Measurements from ENCODE around the gene G3BP2. TPM values are rescaled to one million over a fixed set of nuclear protein-coding genes. Genes with fewer than 3 reads are reported as not detected.

G3BP2 gene
- total and polyA plus RNA-seq, 7 donors: 34.8 to 219 (median 142) TPM

DNA sequence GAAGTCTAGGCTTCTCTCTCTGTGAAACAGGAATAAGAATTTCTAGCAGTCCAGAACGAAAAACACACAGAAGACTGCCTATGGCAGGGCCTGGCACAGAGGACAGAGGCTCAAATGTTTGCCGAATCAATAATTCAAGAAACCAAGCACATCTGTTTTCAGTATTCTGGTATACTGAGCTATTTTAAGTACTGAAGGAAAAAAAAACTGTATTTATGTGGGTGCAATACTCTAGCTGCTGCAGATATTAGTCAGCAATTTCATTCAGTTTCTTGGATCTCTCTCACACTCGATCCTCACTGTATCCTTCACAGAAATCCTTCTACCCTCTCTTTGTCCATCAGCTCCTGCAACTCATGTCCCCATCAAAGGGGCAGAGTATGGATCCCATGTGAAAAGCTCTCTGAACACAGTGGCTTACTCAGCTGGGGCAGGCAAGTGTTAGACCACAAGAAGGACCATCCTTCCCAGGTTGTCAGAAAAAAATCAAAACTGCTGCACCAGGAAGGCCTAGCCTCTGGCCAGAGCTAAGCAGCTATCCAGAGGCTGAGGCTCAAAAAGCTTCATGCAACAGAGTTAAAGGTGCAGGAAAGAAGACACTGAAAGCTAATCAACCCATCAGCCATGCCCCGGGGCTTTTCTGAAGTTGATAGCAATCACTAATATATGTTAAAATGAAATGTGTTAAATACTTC lies 42.0 kb upstream of the G3BP2 start:
- TF ChIP-seq CTCF (IDR thresholded peaks at IDR 0.05): no peak
- no peaks in the 10 kb centered on the region for H3K27me3 ChIP-seq (ENCODE audit: insufficient read depth in 3 of 3, low read length in 2 of 3)
- DNase-seq (no peak), ATAC-seq (peak; percentile 8 to 29 (median 22))
- H3K27ac ChIP-seq: peak overlapping the region; percentile 61
- H3K4me3 ChIP-seq: no peak overlapping the region
- peaks cover 37% of the 10 kb centered on the region for H3K4me1 ChIP-seq
- H3K9me3 ChIP-seq: no peaks in the 10 kb centered on the region
- WGBS, 3 donors: 23 to 37% (median 26%) methylated on average over 4 of the region's 4 CpGs
- intact Hi-C loops (cut with DNase I): loop anchor here in 1 of 2 donors (5.0 kb wide), 1 partner anchor 33 kb away; no protein-coding TSS in a partner anchor
- H3K36me3 ChIP-seq (ENCODE audit: insufficient read depth in 1 of 2, low read depth in 1 of 2): peaks cover 0 to 6% of the 10 kb centered on the region in 2 donors

GRCh38 chr4:75714704-75715103 lies 41.5 kb upstream of the G3BP2 start:
- no peak for TF ChIP-seq CTCF (IDR thresholded peaks at IDR 0.05)
- intact Hi-C loops (cut with DNase I): loop anchor here in 1 of 2 donors (5.0 kb wide), 1 partner anchor 32 kb away; no protein-coding TSS in a partner anchor
- peaks cover 39% of the 10 kb centered on the region for H3K4me1 ChIP-seq
- H3K27ac ChIP-seq: peak overlapping the region; percentile 61
- 9 to 22% (median 18%) methylated on average over 1 of the region's 1 CpG for WGBS, 3 donors
- no peaks in the 10 kb centered on the region for H3K27me3 ChIP-seq (ENCODE audit: insufficient read depth in 3 of 3, low read length in 2 of 3)
- DNase-seq (no peak), ATAC-seq (peak in 2 of 4 donors; percentile 26 to 50)
- H3K9me3 ChIP-seq: no peaks in the 10 kb centered on the region
- no peak overlapping the region for H3K4me3 ChIP-seq
- peaks cover 0 to 6% of the 10 kb centered on the region in 2 donors for H3K36me3 ChIP-seq (ENCODE audit: insufficient read depth in 1 of 2, low read depth in 1 of 2)

GRCh38 chr4:75714011-75714410 lies 40.8 kb upstream of the G3BP2 start:
- intact Hi-C loops (cut with DNase I): no loop called here
- Histone ChIP-seq H3K27ac (no peak overlapping the region), H3K4me1 (peaks cover 39% of the 10 kb centered on the region), H3K4me3 (no peak overlapping the region), H3K36me3 (ENCODE audit: insufficient read depth in 1 of 2, low read depth in 1 of 2) (peaks cover 0 to 8% of the 10 kb centered on the region in 2 donors), H3K27me3 (ENCODE audit: insufficient read depth in 3 of 3, low read length in 2 of 3) (no peaks in the 10 kb centered on the region), H3K9me3 (no peaks in the 10 kb centered on the region)
- DNase-seq (no peak), ATAC-seq (no peak)
- WGBS, 3 donors: 55 to 82% (median 66%) methylated on average over 4 of the region's 4 CpGs
- TF ChIP-seq CTCF (IDR thresholded peaks at IDR 0.05): no peak

DNA sequence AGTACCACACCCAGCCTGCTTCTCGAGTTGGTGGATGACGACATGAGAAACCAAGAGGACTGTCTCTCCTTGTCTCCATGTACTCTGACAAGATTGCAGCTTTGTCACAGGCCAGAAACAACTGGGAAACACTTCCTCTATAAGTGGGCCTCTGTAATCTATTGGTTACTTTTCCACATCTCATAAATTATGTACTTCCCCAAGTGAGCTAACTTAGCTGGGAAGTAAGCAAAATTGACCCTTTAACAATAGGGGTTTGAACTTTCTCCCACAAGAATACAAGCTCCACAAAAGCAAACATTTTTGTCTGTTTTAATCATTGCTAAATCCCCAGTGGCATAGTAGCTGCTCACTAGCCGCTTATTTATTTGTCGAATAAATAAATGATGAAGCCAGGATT lies 37.0 kb upstream of the G3BP2 start:
- intact Hi-C loops (cut with DNase I): no loop called here
- ATAC-seq: no peak

More for the DNA sequence above, 37.0 kb upstream of the G3BP2 start:
- no peaks in the 10 kb centered on the region for H3K9me3 ChIP-seq
- no peak for TF ChIP-seq CTCF (IDR thresholded peaks at IDR 0.05)
- no peak overlapping the region for H3K4me3 ChIP-seq
- H3K27me3 ChIP-seq (ENCODE audit: insufficient read depth in 3 of 3, low read length in 2 of 3): no peaks in the 10 kb centered on the region
- peak overlapping the region; percentile 10 for H3K27ac ChIP-seq
- 61 to 66% (median 63%) methylated on average over 4 of the region's 4 CpGs for WGBS, 3 donors
- no peak for DNase-seq
- peaks cover 27% of the 10 kb centered on the region for H3K4me1 ChIP-seq
- peaks cover 0 to 17% of the 10 kb centered on the region in 2 donors for H3K36me3 ChIP-seq (ENCODE audit: insufficient read depth in 1 of 2, low read depth in 1 of 2)
